H9 (cell line): ENCODE data around the gene TYRP1. TPM values are rescaled to one million over a fixed set of nuclear protein-coding genes. Genes with fewer than 3 reads are reported as not detected.

Source experiments
- DNase-seq: peaks from one replicate; pipeline ENCODE4 v3.0.0-alpha.2; 2017
- H2AFZ ChIP-seq: one replicate; pipeline ENCODE4 v1.6.1; 2013; ENCODE audit warnings: mild to moderate bottlenecking, low read length, control low read depth, moderate library complexity
- H2AK5ac ChIP-seq: 2 replicates; pipeline ENCODE4 v1.6.1; 2013; ENCODE audit warnings: low read length, control low read depth, mixed read lengths; ENCODE audit not compliant: insufficient read length
- H2BK120ac ChIP-seq: one replicate; pipeline ENCODE4 v1.6.1; 2013; ENCODE audit warnings: low read depth, mild to moderate bottlenecking, low read length, control low read depth, inconsistent platforms; ENCODE audit not compliant: poor library complexity, severe bottlenecking
- H2BK12ac ChIP-seq: 2 replicates; pipeline ENCODE4 v1.6.1; 2013; ENCODE audit warnings: low read length, control low read depth, mixed read lengths, low read depth; ENCODE audit not compliant: insufficient read length
- H2BK15ac ChIP-seq: 2 replicates; pipeline ENCODE4 v1.6.1; 2013; ENCODE audit warnings: low read depth, low read length, control low read depth
- H2BK20ac ChIP-seq: one replicate; pipeline ENCODE4 v1.6.1; 2013; ENCODE audit warnings: low read depth, mild to moderate bottlenecking, low read length, control low read depth, inconsistent platforms; ENCODE audit not compliant: poor library complexity, severe bottlenecking
- H2BK5ac ChIP-seq: 2 replicates; pipeline ENCODE4 v1.6.1; 2013; ENCODE audit warnings: low read length, control low read depth, mixed read lengths; ENCODE audit not compliant: insufficient read length
- H3K14ac ChIP-seq: 2 replicates; pipeline ENCODE4 v1.6.1; 2013; ENCODE audit warnings: low read length, control low read depth; ENCODE audit not compliant: insufficient read depth
- H3K18ac ChIP-seq: 2 replicates; pipeline ENCODE4 v1.6.1; 2013; ENCODE audit warnings: low read depth, mild to moderate bottlenecking, mixed read lengths, low read length, control low read depth; ENCODE audit not compliant: insufficient read length
- H3K23ac ChIP-seq: 2 replicates; pipeline ENCODE4 v1.6.1; 2013; ENCODE audit warnings: low read length, control low read depth, mixed read lengths, low read depth; ENCODE audit not compliant: insufficient read length
- H3K23me2 ChIP-seq: 2 replicates; pipeline ENCODE4 v1.6.1; 2013; ENCODE audit warnings: low read depth, mild to moderate bottlenecking, mixed read lengths, low read length, control low read depth; ENCODE audit not compliant: insufficient read length, poor library complexity, severe bottlenecking
- H3K27ac ChIP-seq: 2 replicates; pipeline ENCODE4 v1.5.1; 2013; ENCODE audit warnings: low read length, control low read depth, mixed read lengths, low read depth; ENCODE audit not compliant: insufficient read length
- H3K27me3 ChIP-seq: 2 replicates; pipeline ENCODE4 v1.6.1; 2013; ENCODE audit warnings: low read length, control low read depth, inconsistent platforms; ENCODE audit not compliant: insufficient read depth
- H3K4ac ChIP-seq: 2 replicates; pipeline ENCODE4 v1.6.1; 2013; ENCODE audit warnings: low read depth, mild to moderate bottlenecking, control low read depth, inconsistent platforms, low read length, moderate library complexity
- H3K4me1 ChIP-seq: 2 replicates; pipeline ENCODE4 v1.6.1; 2013; ENCODE audit warnings: low read length, control low read depth, inconsistent platforms; ENCODE audit not compliant: insufficient read depth
- H3K4me2 ChIP-seq: 2 replicates; pipeline ENCODE4 v1.6.1; 2013; ENCODE audit warnings: low read length, control low read depth, mixed read lengths; ENCODE audit not compliant: insufficient read length, insufficient read depth
- H3K56ac ChIP-seq: 2 replicates; pipeline ENCODE4 v1.6.1; 2013; ENCODE audit warnings: low read depth, mild to moderate bottlenecking, mixed read lengths, low read length, control low read depth; ENCODE audit not compliant: insufficient read length
- H3K79me1 ChIP-seq: 2 replicates; pipeline ENCODE4 v1.6.1; 2013; ENCODE audit warnings: low read depth, mild to moderate bottlenecking, moderate library complexity, low read length, control low read depth, inconsistent platforms; ENCODE audit not compliant: insufficient read depth, poor library complexity, severe bottlenecking
- H3K79me2 ChIP-seq: 2 replicates; pipeline ENCODE4 v1.6.1; 2013; ENCODE audit warnings: low read length, control low read depth, inconsistent platforms; ENCODE audit not compliant: insufficient read depth
- H3K9ac ChIP-seq: 2 replicates; pipeline ENCODE4 v1.6.1; 2013; ENCODE audit warnings: low read length, control low read depth, mixed read lengths; ENCODE audit not compliant: insufficient read length; ENCODE audit errors: extremely low read depth
- H3K9me3 ChIP-seq: one replicate; pipeline ENCODE4 v1.6.1; 2013; ENCODE audit warnings: low read depth, low read length, inconsistent platforms; ENCODE audit not compliant: control insufficient read depth
- H3T11ph ChIP-seq: one replicate; pipeline ENCODE4 v1.6.1; 2013; ENCODE audit warnings: mild to moderate bottlenecking, low read length, control low read depth, inconsistent platforms
- H4K20me1 ChIP-seq: one replicate; pipeline ENCODE4 v1.6.1; 2013; ENCODE audit not compliant: control insufficient read depth, insufficient read length, insufficient read depth
- H4K5ac ChIP-seq: 2 replicates; pipeline ENCODE4 v1.6.1; 2013; ENCODE audit warnings: low read depth, mild to moderate bottlenecking, mixed read lengths, low read length, control low read depth; ENCODE audit not compliant: insufficient read length
- H4K8ac ChIP-seq: replicated peaks from 2 replicates; pipeline ENCODE4 v1.6.1; 2013; ENCODE audit warnings: low read length, control low read depth, mixed read lengths, low read depth; ENCODE audit not compliant: insufficient read length
- H4K91ac ChIP-seq: 2 replicates; pipeline ENCODE4 v1.6.1; 2013; ENCODE audit warnings: low read depth, mild to moderate bottlenecking, moderate library complexity, mixed read lengths, low read length, control low read depth; ENCODE audit not compliant: insufficient read length
- H3K27ac Mint-ChIP-seq, 3 experiments: 2 replicates in 2 of 3; 3 replicates in 1 of 3; pipeline ENCODE4 v1.8.0; 2020 to 2021; ENCODE audit warnings: mixed read lengths in 3 of 3, mild to moderate bottlenecking in 1 of 3, moderate library complexity in 1 of 3
- H3K27me3 Mint-ChIP-seq: 2 replicates; pipeline ENCODE4 v1.8.0; 2021; ENCODE audit warnings: low read depth, mild to moderate bottlenecking, moderate library complexity, mixed read lengths
- H3K36me3 Mint-ChIP-seq, 3 experiments: 2 replicates in 2 of 3; 3 replicates in 1 of 3; pipeline ENCODE4 v1.8.0; 2020 to 2021; ENCODE audit warnings: low read depth in 3 of 3, mixed read lengths in 3 of 3; ENCODE audit not compliant: insufficient read depth in 1 of 3
- H3K4me1 Mint-ChIP-seq, 2 experiments: 2 replicates each; pipeline ENCODE4 v1.8.0; 2020; ENCODE audit warnings: mixed read lengths in 2 of 2
- H3K4me3 Mint-ChIP-seq, 2 experiments: 2 replicates in 1 of 2; 3 replicates in 1 of 2; pipeline ENCODE4 v1.8.0; 2020 to 2021; ENCODE audit warnings: mild to moderate bottlenecking in 2 of 2, mixed read lengths in 2 of 2, moderate library complexity in 1 of 2
- H3K9me3 Mint-ChIP-seq, 2 experiments: 2 replicates in 1 of 2; 3 replicates in 1 of 2; pipeline ENCODE4 v1.8.0; 2020; ENCODE audit warnings: mild to moderate bottlenecking in 2 of 2, mixed read lengths in 2 of 2, moderate library complexity in 1 of 2
- WGBS: extraction: QIAGEN DNeasy Blood & Tissue Kit; methylation state at CpG from one replicate; pipeline ENCODE4 v1.1.7; 2013; ENCODE audit warnings: missing lambda C conversion rate, low lambda C conversion rate, mixed read lengths; ENCODE audit not compliant: insufficient read length; ENCODE audit errors: extremely low coverage; 5-methylcytosine and 5-hydroxymethylcytosine counted together
- total RNA-seq: library from RNA; stranded (reverse); gene quantifications from 2 replicates; pipeline ENCODE4 v1.2.1, GENCODE V29; 2021
- TF ChIP-seq, protein P1 (sequence below): fragments of 200-600 bp; sonication (generic); conservative IDR thresholded peaks from 3 replicates; pipeline ENCODE4 v1.8.0; 2021; ENCODE audit warnings: antibody characterized with exemption, mild to moderate bottlenecking

Gene TYRP1
- total RNA-seq, 1 experiment from 2014 or later: not detected

- Histone ChIP-seq H2AFZ (no peak overlapping the region), H3T11ph (no peak overlapping the region), H3K9ac (no peak overlapping the region), H3K56ac (no peak overlapping the region), H2BK5ac (no peak overlapping the region), H2BK120ac (no peak overlapping the region), H3K18ac (no peak overlapping the region), H2BK20ac (no peak overlapping the region), H3K4me2 (no peak overlapping the region), H3K23ac (no peak overlapping the region), H3K4me1 (no peaks in the 10 kb centered on the region), H4K8ac (no peak overlapping the region), H3K79me1 (no peaks in the 10 kb centered on the region), H3K27me3 (no peaks in the 10 kb centered on the region), H2BK12ac (no peak overlapping the region), H3K23me2 (no peaks in the 10 kb centered on the region), H4K91ac (no peak overlapping the region), H4K5ac (no peak overlapping the region), H3K14ac (no peak overlapping the region), H3K4ac (no peak overlapping the region), H2AK5ac (no peak overlapping the region), H3K9me3 (no peaks in the 10 kb centered on the region), H2BK15ac (no peak overlapping the region), H3K27ac (no peak overlapping the region), H4K20me1 (no peaks in the 10 kb centered on the region), H3K79me2 (no peaks in the 10 kb centered on the region)
- H3K36me3 Mint-ChIP-seq: no peaks in the 10 kb centered on the region
- 0 out of 4 replicates have a peak, but pooled peaks cover 0 to 3% of the 10 kb centered on the region in 2 experiments for H3K4me1 Mint-ChIP-seq
- H3K4me3 Mint-ChIP-seq: no peak overlapping the region
- H3K27me3 Mint-ChIP-seq: no peaks in the 10 kb centered on the region
- no peaks in the 10 kb centered on the region for H3K9me3 Mint-ChIP-seq
- WGBS: no CpG with 5 or more reads among the region's 4 CpGs
- TF ChIP-seq, protein P1, sequence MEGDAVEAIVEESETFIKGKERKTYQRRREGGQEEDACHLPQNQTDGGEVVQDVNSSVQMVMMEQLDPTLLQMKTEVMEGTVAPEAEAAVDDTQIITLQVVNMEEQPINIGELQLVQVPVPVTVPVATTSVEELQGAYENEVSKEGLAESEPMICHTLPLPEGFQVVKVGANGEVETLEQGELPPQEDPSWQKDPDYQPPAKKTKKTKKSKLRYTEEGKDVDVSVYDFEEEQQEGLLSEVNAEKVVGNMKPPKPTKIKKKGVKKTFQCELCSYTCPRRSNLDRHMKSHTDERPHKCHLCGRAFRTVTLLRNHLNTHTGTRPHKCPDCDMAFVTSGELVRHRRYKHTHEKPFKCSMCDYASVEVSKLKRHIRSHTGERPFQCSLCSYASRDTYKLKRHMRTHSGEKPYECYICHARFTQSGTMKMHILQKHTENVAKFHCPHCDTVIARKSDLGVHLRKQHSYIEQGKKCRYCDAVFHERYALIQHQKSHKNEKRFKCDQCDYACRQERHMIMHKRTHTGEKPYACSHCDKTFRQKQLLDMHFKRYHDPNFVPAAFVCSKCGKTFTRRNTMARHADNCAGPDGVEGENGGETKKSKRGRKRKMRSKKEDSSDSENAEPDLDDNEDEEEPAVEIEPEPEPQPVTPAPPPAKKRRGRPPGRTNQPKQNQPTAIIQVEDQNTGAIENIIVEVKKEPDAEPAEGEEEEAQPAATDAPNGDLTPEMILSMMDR: no peak
- no peak overlapping the region for H3K27ac Mint-ChIP-seq
- no peak for DNase-seq
These were observed 3.9 kb downstream of the TYRP1 start for GRCh38 chr9:12696931-12697622.
